H9 (cell line): ENCODE measurements around the gene SLC1A7. TPM values are rescaled to one million over a fixed set of nuclear protein-coding genes. Genes with fewer than 3 reads are reported as not detected.

Source experiments
- DNase-seq: peaks from one replicate; pipeline ENCODE4 v3.0.0-alpha.2; 2017
- H2AFZ ChIP-seq: one replicate; pipeline ENCODE4 v1.6.1; 2013; ENCODE audit warnings: mild to moderate bottlenecking, low read length, control low read depth, moderate library complexity
- H2AK5ac ChIP-seq: 2 replicates; pipeline ENCODE4 v1.6.1; 2013; ENCODE audit warnings: low read length, control low read depth, mixed read lengths; ENCODE audit not compliant: insufficient read length
- H2BK120ac ChIP-seq: one replicate; pipeline ENCODE4 v1.6.1; 2013; ENCODE audit warnings: low read depth, mild to moderate bottlenecking, low read length, control low read depth, inconsistent platforms; ENCODE audit not compliant: poor library complexity, severe bottlenecking
- H2BK12ac ChIP-seq: 2 replicates; pipeline ENCODE4 v1.6.1; 2013; ENCODE audit warnings: low read length, control low read depth, mixed read lengths, low read depth; ENCODE audit not compliant: insufficient read length
- H2BK15ac ChIP-seq: 2 replicates; pipeline ENCODE4 v1.6.1; 2013; ENCODE audit warnings: low read depth, low read length, control low read depth
- H2BK20ac ChIP-seq: one replicate; pipeline ENCODE4 v1.6.1; 2013; ENCODE audit warnings: low read depth, mild to moderate bottlenecking, low read length, control low read depth, inconsistent platforms; ENCODE audit not compliant: poor library complexity, severe bottlenecking
- H2BK5ac ChIP-seq: 2 replicates; pipeline ENCODE4 v1.6.1; 2013; ENCODE audit warnings: low read length, control low read depth, mixed read lengths; ENCODE audit not compliant: insufficient read length
- H3K14ac ChIP-seq: 2 replicates; pipeline ENCODE4 v1.6.1; 2013; ENCODE audit warnings: low read length, control low read depth; ENCODE audit not compliant: insufficient read depth
- H3K18ac ChIP-seq: 2 replicates; pipeline ENCODE4 v1.6.1; 2013; ENCODE audit warnings: low read depth, mild to moderate bottlenecking, mixed read lengths, low read length, control low read depth; ENCODE audit not compliant: insufficient read length
- H3K23ac ChIP-seq: 2 replicates; pipeline ENCODE4 v1.6.1; 2013; ENCODE audit warnings: low read length, control low read depth, mixed read lengths, low read depth; ENCODE audit not compliant: insufficient read length
- H3K23me2 ChIP-seq: 2 replicates; pipeline ENCODE4 v1.6.1; 2013; ENCODE audit warnings: low read depth, mild to moderate bottlenecking, mixed read lengths, low read length, control low read depth; ENCODE audit not compliant: insufficient read length, poor library complexity, severe bottlenecking
- H3K27ac ChIP-seq: 2 replicates; pipeline ENCODE4 v1.5.1; 2013; ENCODE audit warnings: low read length, control low read depth, mixed read lengths, low read depth; ENCODE audit not compliant: insufficient read length
- H3K27me3 ChIP-seq: 2 replicates; pipeline ENCODE4 v1.6.1; 2013; ENCODE audit warnings: low read length, control low read depth, inconsistent platforms; ENCODE audit not compliant: insufficient read depth
- H3K4ac ChIP-seq: 2 replicates; pipeline ENCODE4 v1.6.1; 2013; ENCODE audit warnings: low read depth, mild to moderate bottlenecking, control low read depth, inconsistent platforms, low read length, moderate library complexity
- H3K4me1 ChIP-seq: 2 replicates; pipeline ENCODE4 v1.6.1; 2013; ENCODE audit warnings: low read length, control low read depth, inconsistent platforms; ENCODE audit not compliant: insufficient read depth
- H3K4me2 ChIP-seq: 2 replicates; pipeline ENCODE4 v1.6.1; 2013; ENCODE audit warnings: low read length, control low read depth, mixed read lengths; ENCODE audit not compliant: insufficient read length, insufficient read depth
- H3K56ac ChIP-seq: 2 replicates; pipeline ENCODE4 v1.6.1; 2013; ENCODE audit warnings: low read depth, mild to moderate bottlenecking, mixed read lengths, low read length, control low read depth; ENCODE audit not compliant: insufficient read length
- H3K79me1 ChIP-seq: 2 replicates; pipeline ENCODE4 v1.6.1; 2013; ENCODE audit warnings: low read depth, mild to moderate bottlenecking, moderate library complexity, low read length, control low read depth, inconsistent platforms; ENCODE audit not compliant: insufficient read depth, poor library complexity, severe bottlenecking
- H3K79me2 ChIP-seq: 2 replicates; pipeline ENCODE4 v1.6.1; 2013; ENCODE audit warnings: low read length, control low read depth, inconsistent platforms; ENCODE audit not compliant: insufficient read depth
- H3K9ac ChIP-seq: 2 replicates; pipeline ENCODE4 v1.6.1; 2013; ENCODE audit warnings: low read length, control low read depth, mixed read lengths; ENCODE audit not compliant: insufficient read length; ENCODE audit errors: extremely low read depth
- H3K9me3 ChIP-seq: one replicate; pipeline ENCODE4 v1.6.1; 2013; ENCODE audit warnings: low read depth, low read length, inconsistent platforms; ENCODE audit not compliant: control insufficient read depth
- H3T11ph ChIP-seq: one replicate; pipeline ENCODE4 v1.6.1; 2013; ENCODE audit warnings: mild to moderate bottlenecking, low read length, control low read depth, inconsistent platforms
- H4K20me1 ChIP-seq: one replicate; pipeline ENCODE4 v1.6.1; 2013; ENCODE audit not compliant: control insufficient read depth, insufficient read length, insufficient read depth
- H4K5ac ChIP-seq: 2 replicates; pipeline ENCODE4 v1.6.1; 2013; ENCODE audit warnings: low read depth, mild to moderate bottlenecking, mixed read lengths, low read length, control low read depth; ENCODE audit not compliant: insufficient read length
- H4K8ac ChIP-seq: replicated peaks from 2 replicates; pipeline ENCODE4 v1.6.1; 2013; ENCODE audit warnings: low read length, control low read depth, mixed read lengths, low read depth; ENCODE audit not compliant: insufficient read length
- H4K91ac ChIP-seq: 2 replicates; pipeline ENCODE4 v1.6.1; 2013; ENCODE audit warnings: low read depth, mild to moderate bottlenecking, moderate library complexity, mixed read lengths, low read length, control low read depth; ENCODE audit not compliant: insufficient read length
- H3K27ac Mint-ChIP-seq, 3 experiments: 2 replicates in 2 of 3; 3 replicates in 1 of 3; pipeline ENCODE4 v1.8.0; 2020 to 2021; ENCODE audit warnings: mixed read lengths in 3 of 3, mild to moderate bottlenecking in 1 of 3, moderate library complexity in 1 of 3
- H3K27me3 Mint-ChIP-seq: 2 replicates; pipeline ENCODE4 v1.8.0; 2021; ENCODE audit warnings: low read depth, mild to moderate bottlenecking, moderate library complexity, mixed read lengths
- H3K36me3 Mint-ChIP-seq, 3 experiments: 2 replicates in 2 of 3; 3 replicates in 1 of 3; pipeline ENCODE4 v1.8.0; 2020 to 2021; ENCODE audit warnings: low read depth in 3 of 3, mixed read lengths in 3 of 3; ENCODE audit not compliant: insufficient read depth in 1 of 3
- H3K4me1 Mint-ChIP-seq, 2 experiments: 2 replicates each; pipeline ENCODE4 v1.8.0; 2020; ENCODE audit warnings: mixed read lengths in 2 of 2
- H3K4me3 Mint-ChIP-seq, 2 experiments: 2 replicates in 1 of 2; 3 replicates in 1 of 2; pipeline ENCODE4 v1.8.0; 2020 to 2021; ENCODE audit warnings: mild to moderate bottlenecking in 2 of 2, mixed read lengths in 2 of 2, moderate library complexity in 1 of 2
- H3K9me3 Mint-ChIP-seq, 2 experiments: 2 replicates in 1 of 2; 3 replicates in 1 of 2; pipeline ENCODE4 v1.8.0; 2020; ENCODE audit warnings: mild to moderate bottlenecking in 2 of 2, mixed read lengths in 2 of 2, moderate library complexity in 1 of 2
- WGBS: extraction: QIAGEN DNeasy Blood & Tissue Kit; methylation state at CpG from one replicate; pipeline ENCODE4 v1.1.7; 2013; ENCODE audit warnings: missing lambda C conversion rate, low lambda C conversion rate, mixed read lengths; ENCODE audit not compliant: insufficient read length; ENCODE audit errors: extremely low coverage; 5-methylcytosine and 5-hydroxymethylcytosine counted together
- total RNA-seq: library from RNA; stranded (reverse); gene quantifications from 2 replicates; pipeline ENCODE4 v1.2.1, GENCODE V29; 2021
- TF ChIP-seq, protein P1 (sequence below): fragments of 200-600 bp; sonication (generic); conservative IDR thresholded peaks from 3 replicates; pipeline ENCODE4 v1.8.0; 2021; ENCODE audit warnings: antibody characterized with exemption, mild to moderate bottlenecking

Gene SLC1A7
- total RNA-seq, 1 experiment from 2014 or later, result not detected

DNA sequence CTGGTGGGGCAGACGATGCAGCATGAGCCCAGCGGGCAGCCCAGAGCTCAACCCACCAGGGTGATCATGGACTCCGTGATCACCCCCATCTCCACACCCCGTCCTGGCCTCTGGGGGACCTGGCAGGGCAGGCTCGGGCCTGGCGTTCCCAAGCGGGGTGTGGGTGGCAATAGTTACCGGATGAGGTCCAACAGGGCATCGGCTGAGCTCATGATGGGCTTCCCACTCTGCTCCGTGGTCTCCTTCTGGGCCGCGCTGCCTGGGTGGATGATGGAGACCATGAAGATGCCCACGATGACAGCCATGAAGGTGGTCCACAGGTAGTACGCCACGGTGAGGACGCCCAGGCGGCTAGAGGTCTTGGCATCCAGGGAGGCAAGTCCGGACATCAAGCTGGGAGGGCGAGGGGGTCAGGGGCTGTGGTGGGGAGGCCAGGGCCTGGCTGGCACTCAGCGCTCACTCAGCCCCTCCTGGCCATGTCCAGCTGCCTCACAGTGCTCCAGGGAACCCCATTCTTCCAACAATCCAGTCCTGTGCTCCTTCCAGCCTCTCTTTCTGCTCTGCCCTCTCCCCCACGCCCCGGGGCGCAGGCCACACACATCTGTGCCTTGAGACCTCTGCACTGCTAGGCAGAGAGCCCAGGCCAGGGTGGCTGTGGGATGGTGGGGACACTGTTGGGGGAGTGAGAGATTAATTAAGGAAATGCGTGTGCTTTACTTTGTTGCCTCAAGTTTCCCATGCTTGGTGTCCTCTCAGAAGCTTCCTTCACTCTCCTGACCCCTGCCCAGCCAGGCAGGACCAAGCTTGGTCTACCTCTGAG is 27.6 kb downstream of the SLC1A7 start:
- no CpG with 5 or more reads among the region's 24 CpGs for WGBS
- H4K91ac ChIP-seq, result no peak overlapping the region
- Mint-ChIP-seq H3K9me3 (peaks cover 4 to 9% of the 10 kb centered on the region in 2 experiments; a peak in 2 of 5 replicates), H3K27ac (peak overlapping the region in 1 of 3 experiments; percentile 46; a peak in 1 of 7 replicates), H3K4me3 (no peak overlapping the region), H3K4me1 (peaks cover 37 to 54% of the 10 kb centered on the region in 2 experiments), H3K27me3 (peaks cover 27% of the 10 kb centered on the region), H3K36me3 (no peaks in the 10 kb centered on the region)
- H3T11ph ChIP-seq, result no peak overlapping the region
- H4K20me1 ChIP-seq, result peaks cover 2% of the 10 kb centered on the region
- H3K9ac ChIP-seq, result no peak overlapping the region
- no peaks in the 10 kb centered on the region for H3K79me2 ChIP-seq
- peaks cover 3% of the 10 kb centered on the region for H3K4me1 ChIP-seq
- H2BK12ac ChIP-seq, result no peak overlapping the region
- H2AFZ ChIP-seq, result no peak overlapping the region
- H2BK15ac ChIP-seq, result no peak overlapping the region
- no peak overlapping the region for H3K18ac ChIP-seq
- H2AK5ac ChIP-seq, result no peak overlapping the region
- no peak overlapping the region for H2BK5ac ChIP-seq
- no peak overlapping the region for H2BK20ac ChIP-seq
- H3K56ac ChIP-seq, result no peak overlapping the region
- no peak for DNase-seq
- H3K27me3 ChIP-seq, result no peaks in the 10 kb centered on the region
- H3K23ac ChIP-seq, result no peak overlapping the region
- H4K5ac ChIP-seq, result no peak overlapping the region
- H3K23me2 ChIP-seq, result no peaks in the 10 kb centered on the region
- no peak overlapping the region for H2BK120ac ChIP-seq
- H3K79me1 ChIP-seq, result no peaks in the 10 kb centered on the region
- TF ChIP-seq, protein P1, sequence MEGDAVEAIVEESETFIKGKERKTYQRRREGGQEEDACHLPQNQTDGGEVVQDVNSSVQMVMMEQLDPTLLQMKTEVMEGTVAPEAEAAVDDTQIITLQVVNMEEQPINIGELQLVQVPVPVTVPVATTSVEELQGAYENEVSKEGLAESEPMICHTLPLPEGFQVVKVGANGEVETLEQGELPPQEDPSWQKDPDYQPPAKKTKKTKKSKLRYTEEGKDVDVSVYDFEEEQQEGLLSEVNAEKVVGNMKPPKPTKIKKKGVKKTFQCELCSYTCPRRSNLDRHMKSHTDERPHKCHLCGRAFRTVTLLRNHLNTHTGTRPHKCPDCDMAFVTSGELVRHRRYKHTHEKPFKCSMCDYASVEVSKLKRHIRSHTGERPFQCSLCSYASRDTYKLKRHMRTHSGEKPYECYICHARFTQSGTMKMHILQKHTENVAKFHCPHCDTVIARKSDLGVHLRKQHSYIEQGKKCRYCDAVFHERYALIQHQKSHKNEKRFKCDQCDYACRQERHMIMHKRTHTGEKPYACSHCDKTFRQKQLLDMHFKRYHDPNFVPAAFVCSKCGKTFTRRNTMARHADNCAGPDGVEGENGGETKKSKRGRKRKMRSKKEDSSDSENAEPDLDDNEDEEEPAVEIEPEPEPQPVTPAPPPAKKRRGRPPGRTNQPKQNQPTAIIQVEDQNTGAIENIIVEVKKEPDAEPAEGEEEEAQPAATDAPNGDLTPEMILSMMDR, result no peak
- H3K27ac ChIP-seq, result no peak overlapping the region
- H3K9me3 ChIP-seq, result no peaks in the 10 kb centered on the region
- H3K14ac ChIP-seq, result peak overlapping the region; percentile 24; the same call in 1 of the 2 replicates
- no peak overlapping the region for H3K4me2 ChIP-seq
- H4K8ac ChIP-seq, result no peak overlapping the region
- no peak overlapping the region for H3K4ac ChIP-seq
